ENCODE results near the gene MAML1.

- TF ChIP-seq CTCF (conservative IDR thresholded peaks at IDR 0.05; ENCODE audit: low read depth, low read length) (no peak), EZH2 (IDR thresholded peaks at IDR 0.05; ENCODE audit: low read length, unreplicated experiment) (no peak)
Observed at GRCh38 chr5:179798771-179799643, 66.4 kb downstream of the MAML1 start.
